Mesodermal cell (in vitro differentiated cells): ENCODE results near the gene KCNH2.

Experiments
- H3K27ac ChIP-seq: 2 replicates; pipeline ENCODE4 v1.7.0; 2013; ENCODE audit warnings: mild to moderate bottlenecking, low read depth, low read length, moderate library complexity; ENCODE audit not compliant: severe bottlenecking
- H3K36me3 ChIP-seq: 2 replicates; pipeline ENCODE4 v1.7.1; 2013; ENCODE audit warnings: mild to moderate bottlenecking, low read length, moderate library complexity; ENCODE audit not compliant: control insufficient read depth, insufficient read depth
- H3K4me1 ChIP-seq: one replicate; pipeline ENCODE4 v1.7.1; 2013; ENCODE audit warnings: mild to moderate bottlenecking, low read length; ENCODE audit not compliant: insufficient read depth, control insufficient read depth, poor library complexity, severe bottlenecking
- H3K4me3 ChIP-seq: 2 replicates; pipeline ENCODE4 v1.7.0; 2013; ENCODE audit warnings: low read length, control low read depth, mild to moderate bottlenecking; ENCODE audit not compliant: insufficient read depth, poor library complexity, severe bottlenecking; ENCODE audit errors: extremely low read depth
- H3K9me3 ChIP-seq: 2 replicates; pipeline ENCODE4 v1.7.1; 2013; ENCODE audit warnings: mild to moderate bottlenecking, low read length, moderate library complexity; ENCODE audit not compliant: control insufficient read depth
- WGBS, 2 experiments: methylation state at CpG; one replicate each; pipeline ENCODE4 v1.1.5; 2013; ENCODE audit warnings: missing lambda C conversion rate in 2 of 2; ENCODE audit not compliant: insufficient coverage in 2 of 2; 5-methylcytosine and 5-hydroxymethylcytosine counted together

The KCNH2 gene

GRCh38 chr7:150959081-150959480, 19.0 kb downstream of the KCNH2 start:
- peaks cover 21% of the 10 kb centered on the region for H3K4me1 ChIP-seq
- no peaks in the 10 kb centered on the region for H3K36me3 ChIP-seq
- H3K27ac ChIP-seq = no peak overlapping the region
- WGBS, 2 experiments = 88% methylated on average over 3 of the region's 3 CpGs; no CpG with 5 or more reads in 1 of the 2 experiments
- H3K9me3 ChIP-seq = no peaks in the 10 kb centered on the region
- H3K4me3 ChIP-seq = no peak overlapping the region

- WGBS, 2 experiments = 95 to 96% methylated on average over 11 to 12 of the region's 13 CpGs
- H3K27ac ChIP-seq = no peak overlapping the region
- H3K9me3 ChIP-seq = no peaks in the 10 kb centered on the region
- no peak overlapping the region for H3K4me3 ChIP-seq
- peaks cover 19% of the 10 kb centered on the region for H3K4me1 ChIP-seq
- H3K36me3 ChIP-seq = no peaks in the 10 kb centered on the region
These were observed 19.5 kb downstream of the KCNH2 start for GRCh38 chr7:150958597-150958996.

DNA sequence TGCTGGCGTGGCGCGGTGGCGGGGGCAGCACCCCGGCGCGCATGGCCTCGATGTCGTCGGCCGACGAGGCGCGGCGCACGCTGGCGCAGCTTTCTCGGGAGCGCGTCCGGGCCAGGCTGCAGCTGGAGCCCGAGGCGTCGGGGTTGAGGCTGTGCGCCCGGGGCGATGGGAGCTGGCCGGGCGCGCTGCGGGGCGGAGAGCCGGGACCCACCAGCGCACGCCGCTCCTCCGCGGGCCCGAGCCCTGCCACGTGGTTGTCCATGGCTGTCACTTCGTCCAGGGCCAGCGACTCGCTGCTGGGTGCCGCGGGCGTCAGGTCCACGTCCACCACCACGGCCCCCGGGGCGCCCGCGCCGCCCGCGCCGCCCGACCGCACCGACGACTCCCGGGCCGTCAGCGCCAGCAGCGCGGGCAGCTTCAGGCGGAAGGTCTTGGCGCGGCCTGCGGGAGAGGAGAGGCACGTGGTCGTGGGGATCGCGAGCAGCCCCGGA, 20.0 kb downstream of the KCNH2 start:
- WGBS, 2 experiments = 96 to 97% methylated on average over 66 to 69 of the region's 74 CpGs
- Histone ChIP-seq H3K27ac (no peak overlapping the region), H3K36me3 (no peaks in the 10 kb centered on the region), H3K4me1 (peaks cover 19% of the 10 kb centered on the region), H3K9me3 (no peaks in the 10 kb centered on the region), H3K4me3 (no peak overlapping the region)

DNA sequence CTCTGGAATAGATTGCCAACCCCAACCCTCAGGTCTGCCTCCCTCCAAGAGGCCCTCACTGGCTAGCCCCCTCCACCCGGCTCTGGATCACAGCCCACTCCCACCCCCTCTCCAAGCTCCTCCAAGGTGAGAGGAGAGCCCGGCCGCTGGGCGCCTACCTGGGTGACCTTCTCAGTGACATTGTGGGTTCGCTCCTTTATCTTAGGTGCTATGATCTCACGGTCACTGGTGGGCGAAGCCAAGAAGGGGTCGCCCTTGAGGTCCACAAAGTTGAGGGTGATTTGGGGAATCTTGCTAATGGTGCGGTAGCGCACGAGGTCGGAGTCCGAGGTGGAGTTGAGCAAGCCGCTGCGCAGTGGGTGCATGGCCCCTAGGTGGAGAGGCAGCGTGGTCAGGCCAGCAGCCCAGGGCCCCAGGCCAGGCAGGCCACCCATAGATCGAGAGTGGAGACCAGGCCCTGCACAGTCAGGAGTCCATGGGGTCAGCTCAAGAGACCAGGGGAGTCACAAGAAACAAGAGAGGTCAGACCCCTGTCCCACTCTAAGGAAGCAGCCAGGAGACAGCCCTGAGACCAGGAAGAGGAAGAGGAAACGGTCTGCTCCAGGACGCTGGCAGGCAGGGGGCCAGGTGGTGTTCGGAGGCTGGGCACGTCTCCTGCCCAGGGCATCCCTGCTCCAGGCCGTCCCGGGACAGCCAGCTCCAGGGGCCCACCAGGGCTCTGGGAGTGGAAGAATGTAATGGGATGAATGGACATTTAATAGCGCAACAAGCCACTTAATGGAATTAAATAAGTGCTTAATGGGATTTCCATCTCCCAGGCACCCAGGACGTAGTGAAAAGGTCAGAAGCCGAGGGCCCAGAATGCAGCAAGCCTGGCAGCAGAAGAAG, 20.7 kb downstream of the KCNH2 start:
- H3K4me1 ChIP-seq = peaks cover 11% of the 10 kb centered on the region
- H3K9me3 ChIP-seq = no peaks in the 10 kb centered on the region
- 95 to 97% methylated on average over 20 to 22 of the region's 26 CpGs for WGBS, 2 experiments
- H3K36me3 ChIP-seq = no peaks in the 10 kb centered on the region
- no peak overlapping the region for H3K27ac ChIP-seq
- no peak overlapping the region for H3K4me3 ChIP-seq

DNA sequence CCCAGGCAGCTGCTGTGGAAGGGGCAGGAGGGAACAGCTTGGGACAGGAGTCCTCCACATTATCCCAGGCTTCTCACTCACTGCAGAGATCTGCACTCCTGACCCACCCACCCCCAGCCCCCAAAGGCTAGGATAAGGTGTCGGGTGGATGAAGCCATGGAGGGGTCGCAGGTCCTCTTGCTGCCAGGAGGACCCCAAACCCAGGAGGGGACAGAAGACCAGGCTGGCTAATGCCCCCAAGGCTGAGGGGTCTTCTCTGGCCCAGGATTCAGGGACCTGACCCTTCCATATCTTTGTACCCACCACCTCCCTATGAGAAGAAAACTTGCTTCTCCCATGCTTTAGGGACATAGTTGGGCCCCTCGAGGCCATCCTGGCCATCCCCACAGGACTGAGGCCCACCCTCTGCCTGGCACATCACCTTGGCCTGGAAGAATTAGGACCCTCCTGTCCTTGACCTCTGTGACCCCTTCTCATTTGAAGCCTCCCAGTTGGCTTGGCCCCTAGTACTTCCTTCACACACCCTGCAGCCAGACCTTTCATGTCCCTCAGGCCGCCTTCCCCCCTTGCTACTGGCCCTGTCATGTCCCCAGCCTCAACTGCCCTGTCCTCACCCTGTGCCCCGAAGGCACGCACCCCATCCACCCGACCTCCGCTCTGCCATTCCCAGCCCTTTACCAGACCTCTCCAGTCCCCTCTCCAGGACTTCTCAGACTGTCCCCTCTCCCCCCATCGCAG, 21.6 kb downstream of the KCNH2 start:
- H3K9me3 ChIP-seq = no peaks in the 10 kb centered on the region
- H3K27ac ChIP-seq = no peak overlapping the region
- peaks cover 3% of the 10 kb centered on the region for H3K4me1 ChIP-seq
- no peak overlapping the region for H3K4me3 ChIP-seq
- no peaks in the 10 kb centered on the region for H3K36me3 ChIP-seq
- WGBS, 2 experiments = 89 to 93% methylated on average over 7 to 8 of the region's 9 CpGs

DNA sequence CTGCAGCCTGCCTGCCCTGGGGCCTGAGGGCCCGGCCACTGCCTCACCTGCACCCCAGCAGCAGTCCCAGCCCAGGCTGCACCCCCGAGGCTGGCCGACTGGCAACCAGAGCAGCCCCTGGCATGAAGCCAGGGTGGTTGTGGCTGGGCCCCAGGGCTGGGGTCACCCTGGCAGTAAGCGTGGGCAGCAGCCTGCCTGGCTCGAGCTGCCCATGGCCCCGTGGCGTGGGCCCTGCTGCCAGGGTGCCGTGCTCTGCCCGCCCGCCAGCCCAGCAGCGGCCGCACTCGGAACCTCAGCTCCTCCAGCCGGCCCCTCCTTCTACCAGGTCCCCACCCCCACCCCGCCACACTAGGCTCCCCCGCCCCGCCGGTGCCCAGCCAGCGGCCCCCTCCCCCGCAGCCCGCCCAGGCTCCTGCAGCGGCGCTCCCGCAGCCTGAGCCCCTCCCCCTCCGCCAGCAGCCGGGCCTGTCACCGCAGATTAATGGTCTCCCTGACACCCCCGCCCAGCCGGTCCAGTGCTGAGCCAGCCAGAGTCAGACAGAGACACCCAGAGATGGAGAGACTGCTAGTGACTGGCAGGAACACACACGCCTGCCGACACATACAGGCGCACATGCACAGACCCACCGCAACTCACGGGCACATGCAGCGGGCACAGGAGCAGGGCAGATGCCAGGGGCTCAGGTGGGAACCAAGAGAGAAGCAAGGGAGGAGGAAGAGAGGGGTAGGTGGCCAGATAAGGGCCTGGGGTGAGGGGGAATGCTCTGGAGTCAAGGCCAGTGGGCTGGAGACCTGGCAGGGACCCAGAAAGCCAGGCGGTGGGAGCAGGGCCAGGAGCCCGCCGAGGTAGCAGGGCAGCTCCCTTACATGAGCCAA, 22.4 kb downstream of the KCNH2 start:
- H3K9me3 ChIP-seq = no peaks in the 10 kb centered on the region
- no peak overlapping the region for H3K4me3 ChIP-seq
- WGBS, 2 experiments = 45 to 62% methylated on average over 17 to 20 of the region's 38 CpGs
- no peaks in the 10 kb centered on the region for H3K4me1 ChIP-seq
- no peak overlapping the region for H3K27ac ChIP-seq
- H3K36me3 ChIP-seq = no peaks in the 10 kb centered on the region

DNA sequence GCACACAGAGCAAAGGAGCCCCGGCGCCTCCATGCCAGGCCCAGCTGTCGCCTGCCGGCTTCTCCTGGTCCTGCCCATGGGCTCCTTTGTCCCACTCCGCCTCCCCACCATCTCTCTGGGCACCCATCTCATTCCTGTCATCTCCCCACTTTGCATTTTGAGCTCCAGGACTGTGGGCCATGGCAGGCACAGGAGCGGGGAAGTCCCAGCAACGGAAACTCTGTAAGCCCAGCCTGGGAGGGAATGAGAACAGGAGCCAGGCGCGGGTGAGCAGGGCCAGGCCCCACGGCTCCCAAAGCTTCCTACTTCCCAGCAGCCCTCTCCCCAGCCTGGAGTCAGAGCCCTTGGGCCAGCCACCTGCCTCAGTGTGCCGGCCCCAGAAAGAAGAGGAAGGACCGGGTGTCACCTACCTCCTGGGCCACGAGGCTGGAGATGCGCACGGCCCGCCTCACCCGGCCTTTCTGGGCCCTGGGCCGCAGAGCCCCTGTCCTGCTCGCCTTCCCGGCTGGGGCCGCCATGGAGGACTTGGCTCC, 23.1 kb downstream of the KCNH2 start:
- no peak overlapping the region for H3K27ac ChIP-seq

GRCh38 chr7:150954201-150954985, 23.7 kb downstream of the KCNH2 start:
- H3K9me3 ChIP-seq = no peaks in the 10 kb centered on the region
- 88 to 92% methylated on average over 5 to 6 of the region's 9 CpGs for WGBS, 2 experiments
- no peak overlapping the region for H3K27ac ChIP-seq
- H3K4me3 ChIP-seq = no peak overlapping the region
- no peaks in the 10 kb centered on the region for H3K36me3 ChIP-seq
- H3K4me1 ChIP-seq = peaks cover 12% of the 10 kb centered on the region

More for the DNA sequence above, 23.1 kb downstream of the KCNH2 start:
- Histone ChIP-seq H3K4me3 (no peak overlapping the region), H3K36me3 (no peaks in the 10 kb centered on the region), H3K4me1 (peaks cover 5% of the 10 kb centered on the region), H3K9me3 (no peaks in the 10 kb centered on the region)
- 84 to 93% methylated on average over 18 to 19 of the region's 21 CpGs for WGBS, 2 experiments

DNA sequence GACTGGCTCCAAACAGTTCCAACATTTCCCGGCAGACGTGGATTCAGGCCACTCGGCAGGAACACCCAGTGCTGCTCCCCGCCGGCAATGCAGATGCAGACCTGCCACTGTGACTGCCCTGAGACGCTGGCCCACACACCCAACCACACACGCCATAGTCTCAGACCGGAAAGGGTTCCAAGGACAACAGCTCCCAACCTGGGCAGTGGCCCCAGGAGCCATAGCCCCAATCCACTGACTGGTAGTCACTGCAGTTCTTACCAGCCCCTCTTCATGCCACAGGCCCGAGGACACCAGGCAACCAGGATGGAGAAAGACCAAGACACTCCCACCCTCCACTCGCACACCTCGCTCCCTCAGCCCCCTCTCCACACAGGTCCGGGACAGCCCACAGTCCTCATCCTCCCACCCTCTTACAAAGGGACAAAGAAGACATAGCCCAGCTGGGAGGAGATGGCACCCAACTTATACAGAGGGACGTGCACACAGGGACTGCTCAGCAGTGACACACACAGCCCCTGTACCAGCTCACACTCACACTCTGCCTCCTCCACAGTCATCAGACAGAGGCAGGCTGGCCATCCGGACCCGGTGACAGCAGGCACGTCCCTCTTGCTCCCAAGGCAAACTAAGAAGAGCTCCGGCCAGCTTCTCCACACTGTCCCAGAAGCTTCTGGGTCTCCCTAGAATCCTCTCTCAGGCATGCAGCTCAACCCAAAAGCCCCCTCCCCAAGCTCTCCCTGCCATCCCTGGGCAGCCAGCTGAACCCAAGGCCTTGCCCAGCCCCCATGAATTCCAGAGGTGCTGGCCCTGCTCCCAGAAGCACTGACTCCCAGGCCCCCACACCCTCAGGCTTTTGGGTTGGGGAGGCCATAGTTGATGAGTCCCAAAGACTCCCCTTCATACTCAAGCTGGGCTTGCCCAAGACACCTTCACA, 24.8 kb downstream of the KCNH2 start:
- WGBS, 2 experiments = 89 to 91% methylated on average over 13 to 16 of the region's 17 CpGs
- Histone ChIP-seq H3K4me3 (no peak overlapping the region), H3K36me3 (no peaks in the 10 kb centered on the region), H3K9me3 (no peaks in the 10 kb centered on the region), H3K4me1 (peaks cover 22% of the 10 kb centered on the region), H3K27ac (no peak overlapping the region)
